H1 (cell line): ENCODE results near the gene AK8. TPM values are rescaled to one million over a fixed set of nuclear protein-coding genes. Genes with fewer than 3 reads are reported as not detected.

Experiments
- CTCF ChIA-PET: fragments of 300-600 bp; sonication (Branson Sonifier 250); formaldehyde crosslinking; loops from one replicate; lab custom pipeline; 2021; ENCODE audit not compliant: partially characterized antibody; lab: Charles Lee
- POLR2A ChIA-PET: fragments of 300-600 bp; sonication (Branson Sonifier 250); formaldehyde crosslinking; loops from one replicate; lab custom pipeline; 2021; ENCODE audit warnings: inconsistent platforms; ENCODE audit not compliant: partially characterized antibody; lab: Charles Lee
- DNase-seq, 2 experiments: peaks; one replicate each; pipeline versions ENCODE4 v3.0.0 to v3.0.0-alpha.2; 2010 to 2022; ENCODE audit warnings: low spot score in 2 of 2, low read depth in 1 of 2, mixed read lengths in 1 of 2
- FAIRE-seq: peaks from 2 replicates; lab custom pipeline; 2011; peaks lifted over from hg19 to GRCh38; lab: Jason Lieb, UNC
- H2AFZ ChIP-seq: 2 replicates; pipeline ENCODE4 v1.8.1; 2012; ENCODE audit warnings: low read length, inconsistent platforms
- H2AK5ac ChIP-seq: 2 replicates; pipeline ENCODE4 v1.6.1; 2013; ENCODE audit warnings: low read depth, low read length
- H2BK120ac ChIP-seq: replicated peaks from 2 replicates; pipeline ENCODE3; 2013; ENCODE audit warnings: low read depth, low read length, inconsistent platforms
- H2BK12ac ChIP-seq: 2 replicates; pipeline ENCODE4 v1.6.1; 2013; ENCODE audit warnings: low read depth, low read length
- H2BK15ac ChIP-seq: 2 replicates; pipeline ENCODE4 v1.6.1; 2013; ENCODE audit warnings: low read length
- H2BK20ac ChIP-seq: 2 replicates; pipeline ENCODE4 v1.6.1; 2013; ENCODE audit warnings: low read length
- H2BK5ac ChIP-seq: 2 replicates; pipeline ENCODE4 v1.6.1; 2013; ENCODE audit warnings: low read depth, low read length
- H3K14ac ChIP-seq: 2 replicates; pipeline ENCODE4 v1.6.1; 2013; ENCODE audit warnings: inconsistent platforms; ENCODE audit not compliant: insufficient read length
- H3K18ac ChIP-seq: 2 replicates; pipeline ENCODE4 v1.6.1; 2013; ENCODE audit warnings: low read length; ENCODE audit errors: extremely low read depth
- H3K23ac ChIP-seq: 2 replicates; pipeline ENCODE4 v1.6.1; 2013; ENCODE audit warnings: inconsistent platforms; ENCODE audit not compliant: insufficient read length
- H3K23me2 ChIP-seq: 2 replicates; pipeline ENCODE4 v1.6.1; 2013; ENCODE audit warnings: low read depth, low read length
- H3K27ac ChIP-seq: 2 replicates; pipeline ENCODE4 v1.6.1; 2011; ENCODE audit warnings: low read depth, low read length, inconsistent platforms
- H3K27me3 ChIP-seq, 4 experiments: replicated peaks in 1 of 4; 1 replicate in 1 of 4; 2 replicates in 3 of 4; pipeline versions ENCODE4 v1.6.1 to v1.8.1; 2011 to 2013; ENCODE audit warnings: low read length in 3 of 4, mild to moderate bottlenecking in 3 of 4, inconsistent platforms in 2 of 4, mixed read lengths in 2 of 4, moderate library complexity in 1 of 4; ENCODE audit not compliant: control insufficient read depth in 3 of 4, insufficient read depth in 3 of 4; ENCODE audit errors: extremely low read depth in 1 of 4
- H3K36me3 ChIP-seq, 4 experiments: 2 replicates each; pipeline versions ENCODE4 v1.6.1 to v1.8.1; 2011 to 2013; ENCODE audit warnings: mild to moderate bottlenecking in 4 of 4, low read length in 3 of 4, moderate library complexity in 2 of 4, control low read depth in 1 of 4, inconsistent platforms in 1 of 4; ENCODE audit not compliant: insufficient read depth in 4 of 4, control insufficient read depth in 2 of 4
- H3K4ac ChIP-seq: replicated peaks from 2 replicates; pipeline ENCODE3; 2013; ENCODE audit warnings: low read length, low read depth, mixed read lengths, inconsistent platforms; ENCODE audit not compliant: insufficient read length
- H3K4me1 ChIP-seq, 4 experiments: replicated peaks in 1 of 4; 1 replicate in 1 of 4; 2 replicates in 3 of 4; pipeline versions ENCODE4 v1.6.1 to v1.8.1; 2011 to 2013; ENCODE audit warnings: low read length in 3 of 4, inconsistent platforms in 2 of 4, mixed read lengths in 1 of 4; ENCODE audit not compliant: insufficient read depth in 4 of 4, control insufficient read depth in 3 of 4
- H3K4me2 ChIP-seq, 2 experiments: 2 replicates each; pipeline versions ENCODE4 v1.6.1 to v1.8.1; 2011 to 2013; ENCODE audit warnings: low read depth in 2 of 2, low read length in 2 of 2, control low read depth in 1 of 2, inconsistent platforms in 1 of 2, mild to moderate bottlenecking in 1 of 2; ENCODE audit not compliant: insufficient read depth in 1 of 2
- H3K4me3 ChIP-seq, 4 experiments: fragments of 200-600, 300-600 bp in 1 of 4; sonication (generic), shearing (Covaris generic), sonication (Bioruptor Twin) in 1 of 4; 2 replicates each; pipeline versions ENCODE4 v1.5.1 to v1.8.1; 2011 to 2016; ENCODE audit warnings: low read length in 4 of 4, low read depth in 3 of 4, control low read depth in 2 of 4, inconsistent platforms in 2 of 4, mild to moderate bottlenecking in 2 of 4, mixed read lengths in 1 of 4, moderate library complexity in 1 of 4; ENCODE audit not compliant: insufficient read depth in 2 of 4; ENCODE audit errors: extremely low read depth in 1 of 4
- H3K56ac ChIP-seq: replicated peaks from 2 replicates; pipeline ENCODE3; 2013; ENCODE audit warnings: low read depth, mild to moderate bottlenecking, mixed read lengths, low read length, inconsistent platforms; ENCODE audit not compliant: insufficient read length
- H3K79me1 ChIP-seq: 2 replicates; pipeline ENCODE4 v1.6.1; 2013; ENCODE audit warnings: low read depth, low read length, control low read depth
- H3K79me2 ChIP-seq, 2 experiments: 2 replicates each; pipeline versions ENCODE4 v1.6.1 to v1.8.1; 2012 to 2013; ENCODE audit warnings: low read length in 2 of 2, mild to moderate bottlenecking in 2 of 2, inconsistent platforms in 1 of 2; ENCODE audit not compliant: insufficient read depth in 2 of 2, control insufficient read depth in 1 of 2
- H3K9ac ChIP-seq, 4 experiments: replicated peaks in 1 of 4; 1 replicate in 1 of 4; 2 replicates in 3 of 4; pipeline versions ENCODE4 v1.6.1 to v1.8.1; 2011 to 2013; ENCODE audit warnings: low read depth in 3 of 4, low read length in 3 of 4, control low read depth in 2 of 4, mild to moderate bottlenecking in 2 of 4, moderate library complexity in 2 of 4, inconsistent platforms in 1 of 4; ENCODE audit errors: extremely low read depth in 1 of 4
- H3K9me3 ChIP-seq, 2 experiments: 2 replicates each; pipeline versions ENCODE4 v1.6.1 to v1.8.1; 2012 to 2013; ENCODE audit warnings: mild to moderate bottlenecking in 2 of 2, moderate library complexity in 2 of 2, control low read depth in 1 of 2, inconsistent platforms in 1 of 2, low read depth in 1 of 2, low read length in 1 of 2, mixed read lengths in 1 of 2; ENCODE audit not compliant: insufficient read depth in 2 of 2
- H4K20me1 ChIP-seq, 2 experiments: replicated peaks in 1 of 2; 2 replicates each; pipeline versions ENCODE3 to v1.8.1; 2011 to 2013; ENCODE audit warnings: inconsistent platforms in 2 of 2, low read length in 2 of 2, mild to moderate bottlenecking in 1 of 2; ENCODE audit not compliant: insufficient read depth in 2 of 2, control insufficient read depth in 1 of 2
- H4K5ac ChIP-seq: 2 replicates; pipeline ENCODE4 v1.6.1; 2013; ENCODE audit warnings: low read length, low read depth, mixed read lengths, inconsistent platforms; ENCODE audit not compliant: insufficient read length
- H4K8ac ChIP-seq: 2 replicates; pipeline ENCODE4 v1.8.0; 2013; ENCODE audit warnings: mild to moderate bottlenecking, moderate library complexity, low read length, inconsistent platforms; ENCODE audit not compliant: insufficient read depth; ENCODE audit errors: extremely low read depth
- H4K91ac ChIP-seq: replicated peaks from 2 replicates; pipeline ENCODE3; 2013; ENCODE audit warnings: low read length, mixed read lengths, inconsistent platforms; ENCODE audit not compliant: insufficient read length
- ASH2L ChIP-seq: fragments of 200-600, 300-600 bp; sonication (generic); IDR thresholded peaks from one replicate; pipeline ENCODE4 v1.7.1; 2017; ENCODE audit warnings: low read length
- BACH1 ChIP-seq: IDR thresholded peaks from 2 replicates; pipeline ENCODE4 v1.6.1; 2012; ENCODE audit warnings: low read length, improper control_type of control experiment
- CTCF ChIP-seq, 3 experiments: IDR thresholded peaks; 1 replicate in 2 of 3; 2 replicates in 1 of 3; pipeline versions ENCODE4 v1.5.1 to v1.6.1; 2011; ENCODE audit warnings: low read length in 3 of 3, mild to moderate bottlenecking in 3 of 3, inconsistent platforms in 2 of 3, low read depth in 1 of 3, moderate library complexity in 1 of 3; ENCODE audit not compliant: insufficient read depth in 1 of 3; ENCODE audit errors: control extremely low read depth in 1 of 3
- GABPA ChIP-seq: IDR thresholded peaks from 2 replicates; pipeline ENCODE4 v1.6.1; 2011; ENCODE audit warnings: mild to moderate bottlenecking, low read length, moderate library complexity, borderline replicate concordance; ENCODE audit not compliant: insufficient read depth
- JUN ChIP-seq: IDR thresholded peaks from 2 replicates; pipeline ENCODE4 v1.6.1; 2011; ENCODE audit warnings: low read depth, mild to moderate bottlenecking, improper control_type of control experiment, low read length
- KDM4A ChIP-seq: IDR thresholded peaks from one replicate; pipeline ENCODE4 v1.7.1; 2012; ENCODE audit warnings: low read depth, mild to moderate bottlenecking, moderate library complexity, low read length, inconsistent platforms; ENCODE audit not compliant: severe bottlenecking
- RBBP5 ChIP-seq: IDR thresholded peaks from 2 replicates; pipeline ENCODE4 v1.7.1; 2012; ENCODE audit warnings: low read depth, mild to moderate bottlenecking, inconsistent platforms, low read length, moderate library complexity, borderline replicate concordance
- RXRA ChIP-seq: IDR thresholded peaks from 2 replicates; pipeline ENCODE4 v1.6.1; 2011; ENCODE audit warnings: low read depth, mild to moderate bottlenecking, low read length, moderate library complexity; ENCODE audit not compliant: insufficient read depth
- SP1 ChIP-seq: IDR thresholded peaks from 2 replicates; pipeline ENCODE4 v1.6.1; 2011; ENCODE audit warnings: low read depth, low read length
- SP2 ChIP-seq: IDR thresholded peaks from 2 replicates; pipeline ENCODE4 v1.6.1; 2012; ENCODE audit warnings: mild to moderate bottlenecking, low read length, inconsistent platforms
- WGBS, 2 experiments: shearing (Covaris generic) in 1 of 2; methylation state at CpG; one replicate each; pipeline versions ENCODE4 v1.1.6 to v1.1.7; 2013 to 2015; ENCODE audit warnings: low lambda C conversion rate in 2 of 2, mixed read lengths in 2 of 2, inconsistent platforms in 1 of 2, low coverage in 1 of 2, missing lambda C conversion rate in 1 of 2; ENCODE audit not compliant: insufficient replicate concordance in 2 of 2, insufficient coverage in 1 of 2, insufficient read length in 1 of 2; ENCODE audit errors: extremely low coverage in 1 of 2, missing lambda C conversion rate in 1 of 2; 5-methylcytosine and 5-hydroxymethylcytosine counted together
- polyA plus RNA-seq, 7 experiments: library from polyadenylated mRNA; depleted of rRNA in 3 of 7; stranded (reverse) in 5 of 7; unstranded in 2 of 7; fragments of >200 nt in 5 of 7; fragments of 200-250 nt in 2 of 7; gene quantifications; 1 replicate in 5 of 7; 2 replicates in 1 of 7; 4 replicates in 1 of 7; pipeline versions ENCODE4 v1.2.1 to v1.2.3, GENCODE V29; 2011 to 2013; ENCODE audit warnings: missing spikeins in 2 of 7, mixed read lengths in 2 of 7
- total RNA-seq: library from RNA; stranded (reverse); fragmentation: NEBNext Ultra II Directional; extraction: Animal tissue kit (Norgen Biotek cat#: 25700); gene quantifications from 2 replicates; pipeline ENCODE4 v1.2.1, GENCODE V29; 2021

Gene AK8
- total and polyA plus RNA-seq, 2 of the 8 experiments (the other 6 are each of a cell fraction or from before 2014, with no cell fraction given), result 0.35 to 0.48 TPM

- TF ChIP-seq SP1 (no peak), RXRA (no peak), KDM4A (no peak), BACH1 (no peak), GABPA (no peak), SP2 (no peak), CTCF (IDR thresholded peaks at IDR 0.05; ENCODE audit: control extremely low read depth in 1 of 3, insufficient read depth in 1 of 3, low read depth in 1 of 3, low read length in 3 of 3) (no peak), JUN (no peak), RBBP5 (no peak), ASH2L (no peak)
- 97% methylated on average over 4 of the region's 4 CpGs; no CpG with 5 or more reads in 1 of the 2 experiments for WGBS, 2 experiments
- CTCF ChIA-PET, result interaction anchor here (0.7 to 1.6 kb wide), 5 partner anchors 10 to 64 kb away, joined by 3 to 6 read pairs (median 3); no protein-coding TSS in a partner anchor
These were observed 39.8 kb downstream of the AK8 start for GRCh38 chr9:132838291-132838690.

More at GRCh38 chr9:132838291-132838690, 39.8 kb downstream of the AK8 start:
- H2AFZ ChIP-seq, result no peak overlapping the region
- H2BK20ac ChIP-seq, result no peak overlapping the region
- H4K20me1 ChIP-seq, result no peaks in the 10 kb centered on the region
- DNase-seq, result no peak
- no peak overlapping the region for H3K23ac ChIP-seq
- H3K9me3 ChIP-seq, result no peaks in the 10 kb centered on the region
- H3K9ac ChIP-seq, result no peak overlapping the region
- H3K18ac ChIP-seq, result no peak overlapping the region
- no peaks in the 10 kb centered on the region for H3K36me3 ChIP-seq
- no peak overlapping the region for H3K4me3 ChIP-seq
- H4K8ac ChIP-seq, result no peak overlapping the region
- no peaks in the 10 kb centered on the region for H3K4me1 ChIP-seq
- H3K79me1 ChIP-seq, result no peaks in the 10 kb centered on the region; the same call in 1 of the 2 replicates
- H3K14ac ChIP-seq, result no peak overlapping the region
- H2AK5ac ChIP-seq, result no peak overlapping the region
- H3K27ac ChIP-seq, result no peak overlapping the region
- no peak overlapping the region for H2BK5ac ChIP-seq
- no peak overlapping the region for H2BK15ac ChIP-seq
- POLR2A ChIA-PET, result interaction anchor here (1.0 kb wide), 1 partner anchor 21 kb away, joined by 3 read pairs; no protein-coding TSS in a partner anchor
- no peak overlapping the region for H3K4me2 ChIP-seq
- FAIRE-seq, result no peak
- no peaks in the 10 kb centered on the region for H3K79me2 ChIP-seq
- no peak overlapping the region for H3K4ac ChIP-seq
- H4K5ac ChIP-seq, result no peak overlapping the region
- H2BK120ac ChIP-seq, result no peak overlapping the region
- H4K91ac ChIP-seq, result no peak overlapping the region
- H3K27me3 ChIP-seq, result no peaks in the 10 kb centered on the region
- H3K23me2 ChIP-seq, result 0 out of 2 replicates have a peak, but pooled peaks cover 2% of the 10 kb centered on the region
- no peak overlapping the region for H2BK12ac ChIP-seq
- no peak overlapping the region for H3K56ac ChIP-seq
